ENCODE data around the gene PDE1A. TPM values are rescaled to one million over a fixed set of nuclear protein-coding genes. Genes with fewer than 3 reads are reported as not detected.
"Not testable (repeated sequence)": the region's sequence is repeated elsewhere in the genome, so short reads cannot be mapped to it uniquely, and the experiment has no call there.

PDE1A gene
- total and polyA plus RNA-seq, 8 donors: 0.58 to 33.6 (median 12.9) TPM; not detected in 1

DNA sequence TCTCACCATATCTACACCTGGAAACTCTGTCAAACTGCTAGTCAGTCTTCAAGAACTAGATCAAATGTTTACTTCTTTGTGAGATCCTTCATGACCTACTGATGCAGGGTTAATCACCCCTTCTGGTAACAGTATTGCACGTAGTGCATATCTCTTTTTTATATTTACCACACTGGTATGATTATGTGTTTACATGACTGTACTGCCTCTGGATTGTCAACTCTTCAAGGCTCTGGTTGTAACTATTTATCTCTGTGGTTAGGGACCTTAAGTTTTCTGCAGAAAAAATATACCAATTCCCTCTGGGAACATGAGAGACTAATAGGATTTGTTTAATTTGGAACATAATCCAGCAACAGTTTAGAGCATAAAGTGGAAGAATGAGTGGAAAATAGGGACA is 135.5 kb downstream of the PDE1A start:
- no peak for DNase-seq
- no peaks in the 10 kb centered on the region for H3K36me3 ChIP-seq
- 13 to 27% (median 26%) methylated on average over 1 of the region's 1 CpG for WGBS, 5 donors
- H3K9me3 ChIP-seq: no peaks in the 10 kb centered on the region
- no peak for TF ChIP-seq EP300 (IDR thresholded peaks at IDR 0.05)
- TF ChIP-seq, protein P1, sequence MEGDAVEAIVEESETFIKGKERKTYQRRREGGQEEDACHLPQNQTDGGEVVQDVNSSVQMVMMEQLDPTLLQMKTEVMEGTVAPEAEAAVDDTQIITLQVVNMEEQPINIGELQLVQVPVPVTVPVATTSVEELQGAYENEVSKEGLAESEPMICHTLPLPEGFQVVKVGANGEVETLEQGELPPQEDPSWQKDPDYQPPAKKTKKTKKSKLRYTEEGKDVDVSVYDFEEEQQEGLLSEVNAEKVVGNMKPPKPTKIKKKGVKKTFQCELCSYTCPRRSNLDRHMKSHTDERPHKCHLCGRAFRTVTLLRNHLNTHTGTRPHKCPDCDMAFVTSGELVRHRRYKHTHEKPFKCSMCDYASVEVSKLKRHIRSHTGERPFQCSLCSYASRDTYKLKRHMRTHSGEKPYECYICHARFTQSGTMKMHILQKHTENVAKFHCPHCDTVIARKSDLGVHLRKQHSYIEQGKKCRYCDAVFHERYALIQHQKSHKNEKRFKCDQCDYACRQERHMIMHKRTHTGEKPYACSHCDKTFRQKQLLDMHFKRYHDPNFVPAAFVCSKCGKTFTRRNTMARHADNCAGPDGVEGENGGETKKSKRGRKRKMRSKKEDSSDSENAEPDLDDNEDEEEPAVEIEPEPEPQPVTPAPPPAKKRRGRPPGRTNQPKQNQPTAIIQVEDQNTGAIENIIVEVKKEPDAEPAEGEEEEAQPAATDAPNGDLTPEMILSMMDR (IDR thresholded peaks at IDR 0.05): no peak
- TF ChIP-seq POLR2AphosphoS5 (IDR thresholded peaks at IDR 0.05): no peak
- TF ChIP-seq POLR2A (IDR thresholded peaks at IDR 0.05): no peak
- H3K27me3 ChIP-seq: no peaks in the 10 kb centered on the region
- no peak overlapping the region for H3K4me3 ChIP-seq
- intact Hi-C loops (cut with DNase I; ENCODE audit: low total_unique reads): no loop called here
- H3K27ac ChIP-seq: no peak overlapping the region
- no peaks in the 10 kb centered on the region for H3K4me1 ChIP-seq

DNA sequence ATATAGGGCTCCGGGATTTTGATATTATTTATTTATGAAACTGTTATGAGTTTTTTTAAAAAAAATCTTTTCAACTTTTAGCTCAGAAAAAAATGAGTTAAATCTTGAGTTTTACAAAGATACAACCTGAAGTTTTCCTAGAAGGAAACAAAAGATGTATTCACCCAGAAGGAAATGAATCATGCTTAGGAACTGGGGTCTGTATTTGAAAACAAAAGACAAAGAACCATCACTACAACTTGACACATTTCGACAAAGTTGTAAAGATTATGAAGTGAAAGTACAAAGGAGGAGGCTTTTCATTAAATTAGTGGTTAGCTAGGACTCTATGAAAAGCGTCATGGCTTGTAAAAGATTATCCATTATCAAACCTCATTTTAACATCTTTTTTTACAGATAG is 143.3 kb downstream of the PDE1A start:
- Histone ChIP-seq H3K36me3 (no peaks in the 10 kb centered on the region), H3K27me3 (no peaks in the 10 kb centered on the region), H3K4me3 (no peak overlapping the region), H3K4me1 (no peaks in the 10 kb centered on the region), H3K9me3 (no peaks in the 10 kb centered on the region), H3K27ac (no peak overlapping the region)
- WGBS, 5 donors: 76 to 81% (median 76%) methylated on average over 3 of the region's 3 CpGs
- intact Hi-C loops (cut with DNase I; ENCODE audit: low total_unique reads): no loop called here
- TF ChIP-seq EP300 (IDR thresholded peaks at IDR 0.05): no peak
- TF ChIP-seq, protein P1 (IDR thresholded peaks at IDR 0.05): no peak
- no peak for TF ChIP-seq POLR2A (IDR thresholded peaks at IDR 0.05)
- no peak for DNase-seq

DNA sequence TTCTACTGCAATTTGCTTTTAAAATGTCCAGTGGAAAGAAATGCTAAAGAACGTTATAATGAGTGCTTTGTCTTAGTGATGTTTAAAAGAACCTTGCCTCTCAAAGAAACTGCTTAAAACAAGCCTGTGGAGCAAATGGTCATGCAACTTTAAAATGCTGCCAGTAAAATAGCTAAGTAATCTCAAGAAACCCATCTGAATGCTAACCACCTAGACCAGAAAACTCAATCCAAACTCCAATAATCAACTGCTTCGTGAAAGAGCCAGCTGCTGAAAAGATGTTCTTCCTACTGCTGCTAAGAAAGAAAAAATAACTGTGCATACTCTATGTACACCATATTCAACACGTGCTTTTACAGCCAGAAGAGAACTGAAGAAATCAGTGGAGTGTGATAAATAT is 145.6 kb downstream of the PDE1A start:
- TF ChIP-seq, protein P1 (IDR thresholded peaks at IDR 0.05): no peak
- no peak for TF ChIP-seq POLR2AphosphoS5 (IDR thresholded peaks at IDR 0.05)
- H3K36me3 ChIP-seq: no peaks in the 10 kb centered on the region
- WGBS, 5 donors: 62 to 70% (median 69%) methylated on average over 3 of the region's 3 CpGs
- no peaks in the 10 kb centered on the region for H3K27me3 ChIP-seq
- peaks cover 0 to 18% (median 13%) of the 10 kb centered on the region in 4 donors for H3K9me3 ChIP-seq
- no peak for DNase-seq
- intact Hi-C loops (cut with DNase I; ENCODE audit: low total_unique reads): no loop called here
- H3K27ac ChIP-seq: no peak overlapping the region
- no peak overlapping the region for H3K4me3 ChIP-seq
- no peaks in the 10 kb centered on the region for H3K4me1 ChIP-seq

DNA sequence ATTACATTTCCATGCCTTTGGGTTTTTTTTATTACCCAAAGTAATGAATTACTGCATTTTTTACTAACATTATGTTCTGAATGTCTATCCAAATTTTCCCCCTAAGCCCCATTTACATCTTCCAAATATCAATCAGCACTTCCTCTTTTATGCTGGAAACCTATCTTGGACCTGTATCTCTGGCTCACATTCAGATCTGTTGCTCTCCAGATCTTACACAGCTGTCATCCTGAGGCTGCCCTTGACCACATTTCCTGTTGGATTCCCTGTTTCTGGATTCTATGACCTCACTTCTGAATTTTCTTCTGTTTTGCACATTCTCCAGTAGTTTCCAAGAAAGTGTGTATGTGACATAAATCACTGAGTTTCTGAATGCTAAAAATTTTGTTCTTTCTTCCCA is 146.7 kb downstream of the PDE1A start:
- Histone ChIP-seq H3K27me3 (no peaks in the 10 kb centered on the region), H3K4me3 (no peak overlapping the region), H3K36me3 (no peaks in the 10 kb centered on the region), H3K4me1 (no peaks in the 10 kb centered on the region), H3K9me3 (peaks cover 0 to 21% (median 15%) of the 10 kb centered on the region in 4 donors), H3K27ac (no peak overlapping the region)
- intact Hi-C loops (cut with DNase I; ENCODE audit: low total_unique reads): no loop called here
- DNase-seq: peak in 1 of 2 donors; percentile 32
- TF ChIP-seq EP300 (IDR thresholded peaks at IDR 0.05): no peak

DNA sequence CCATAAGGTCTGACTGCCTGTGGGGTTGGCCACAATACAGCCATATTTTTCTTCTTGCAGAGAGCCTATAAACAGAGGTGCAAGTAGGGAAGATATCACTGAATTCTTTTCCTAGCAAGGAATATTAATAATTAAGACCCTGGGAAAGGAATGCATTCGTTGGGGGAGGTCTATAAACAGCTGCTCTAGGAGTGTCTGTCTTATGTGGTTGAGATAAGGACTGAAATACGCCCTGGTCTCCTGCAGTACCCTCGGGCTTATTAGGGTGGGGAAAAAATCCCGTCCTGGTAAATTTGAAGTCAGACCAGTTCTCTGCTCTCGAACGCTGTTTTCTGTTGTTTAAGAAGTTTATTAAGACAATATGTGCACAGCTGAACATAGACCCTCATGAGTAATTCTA is 150.2 kb downstream of the PDE1A start:
- H3K4me1 ChIP-seq; intact Hi-C loops (cut with DNase I; ENCODE audit: low total_unique reads): not testable (repeated sequence)
- 78 to 87% (median 81%) methylated on average over 6 of the region's 6 CpGs for WGBS, 5 donors

GRCh38 chr2:182267971-182268370 is 158.9 kb downstream of the PDE1A start:
- no peaks in the 10 kb centered on the region for H3K27me3 ChIP-seq
- TF ChIP-seq POLR2AphosphoS5 (IDR thresholded peaks at IDR 0.05) (no peak), EP300 (IDR thresholded peaks at IDR 0.05) (no peak), POLR2A (IDR thresholded peaks at IDR 0.05) (no peak)
- TF ChIP-seq, protein P1 (IDR thresholded peaks at IDR 0.05): no peak
- 71 to 86% (median 79%) methylated on average over 1 of the region's 1 CpG for WGBS, 5 donors

More for the DNA sequence above, 150.2 kb downstream of the PDE1A start:
- not testable (repeated sequence) for H3K27ac ChIP-seq, H3K27me3 ChIP-seq, H3K4me3 ChIP-seq, DNase-seq, H3K36me3 ChIP-seq
- H3K9me3 ChIP-seq: peaks cover 0 to 21% (median 15%) of the 10 kb centered on the region in 4 donors

More at GRCh38 chr2:182267971-182268370, 158.9 kb downstream of the PDE1A start:
- H3K9me3 ChIP-seq: no peaks in the 10 kb centered on the region
- no peak overlapping the region for H3K4me3 ChIP-seq
- no peak overlapping the region for H3K27ac ChIP-seq
- H3K36me3 ChIP-seq: no peaks in the 10 kb centered on the region
- no peaks in the 10 kb centered on the region for H3K4me1 ChIP-seq
- intact Hi-C loops (cut with DNase I; ENCODE audit: low total_unique reads): no loop called here
- DNase-seq: no peak

Measured in stomach (tissue), 9 donors.